ENCODE measurements around the gene UBA52. TPM values are rescaled to one million over a fixed set of nuclear protein-coding genes. Genes with fewer than 3 reads are reported as not detected.
"Not testable (repeated sequence)": the region's sequence is repeated elsewhere in the genome, so short reads cannot be mapped to it uniquely, and the experiment has no call there.

UBA52 gene
- total RNA-seq (917 and 1,142 TPM in 2 replicates), polyA plus RNA-seq (1,018 and 1,460 TPM in 2 replicates), polyA minus RNA-seq (ENCODE audit: low replicate concordance) (3,202 and 3,482 TPM in 2 replicates)
- 1,726 and 2,094 TPM in 2 replicates for polyA plus RNA-seq (2012)

GRCh38 chr19:18571564-18572344, at the start of gene UBA52:
TSS of gene UBA52 (plus strand) at chr19:18571857. CDS start at chr19:18573301, 1,444 bp downstream.
- H3K4me1 ChIP-seq (ENCODE audit: control insufficient read depth, extremely low read depth, insufficient read depth, low read length): peaks cover 8% of the 10 kb centered on the region
- H3K79me2 ChIP-seq (ENCODE audit: control insufficient read depth, insufficient read depth, low read length): peaks cover 24% of the 10 kb centered on the region
- H2AFZ ChIP-seq (ENCODE audit: low read length): peak within 1 kb of the TSS; percentile 38
- H4K20me1 ChIP-seq (ENCODE audit: control insufficient read depth, extremely low read depth, insufficient read depth, low read length): peaks cover 5% of the 10 kb centered on the region
- no peaks in the 10 kb centered on the region for H3K9me3 ChIP-seq (ENCODE audit: control insufficient read depth, insufficient read depth, low read depth, low read length)
- no peak for TF ChIP-seq CTCF (conservative IDR thresholded peaks at IDR 0.05 in 1 of 2, IDR thresholded peaks at IDR 0.05 in 1 of 2; ENCODE audit: low read depth in 1 of 2, low read length in 2 of 2)
- no peak for TF ChIP-seq EZH2 (IDR thresholded peaks at IDR 0.05; ENCODE audit: low read length, missing control alignments)
- H3K27me3 ChIP-seq (ENCODE audit: control insufficient read depth, insufficient read depth, low read length): no peaks in the 10 kb centered on the region
- H3K4me3 ChIP-seq (replicated peaks in 1 of 4; ENCODE audit: control extremely low read depth in 1 of 4, insufficient read depth in 1 of 4, low read depth in 3 of 4, low read length in 4 of 4): peak within 1 kb of the TSS; percentile 86 to 100 (median 96)
- peaks cover 36% of the 10 kb centered on the region for H3K36me3 ChIP-seq (ENCODE audit: control insufficient read depth, insufficient read depth, low read length)
- H3K9ac ChIP-seq (ENCODE audit: insufficient read depth, low read length): peak within 1 kb of the TSS; percentile 91
- H3K27ac ChIP-seq (ENCODE audit: insufficient read depth, low read length): peak within 1 kb of the TSS; percentile 91
- peak within 1 kb of the TSS; percentile 99 for H3K4me2 ChIP-seq (ENCODE audit: extremely low read depth, insufficient read depth, low read length)
- peak; percentile 96 to 97 for DNase-seq (ENCODE audit: low read depth in 2 of 2)

GRCh38 chr19:18522124-18522861, 49.4 kb upstream of the UBA52 start:
- Histone ChIP-seq H4K20me1 (ENCODE audit: control insufficient read depth, extremely low read depth, insufficient read depth, low read length) (no peaks in the 10 kb centered on the region), H3K4me1 (ENCODE audit: control insufficient read depth, extremely low read depth, insufficient read depth, low read length) (peaks cover 3% of the 10 kb centered on the region), H3K4me2 (ENCODE audit: extremely low read depth, insufficient read depth, low read length) (peak overlapping the region; percentile 8), H2AFZ (ENCODE audit: low read length) (peak overlapping the region; percentile 52), H3K79me2 (ENCODE audit: control insufficient read depth, insufficient read depth, low read length) (peaks cover 42% of the 10 kb centered on the region), H3K27me3 (ENCODE audit: control insufficient read depth, insufficient read depth, low read length) (no peaks in the 10 kb centered on the region), H3K9ac (ENCODE audit: insufficient read depth, low read length) (peak overlapping the region; percentile 40), H3K27ac (ENCODE audit: insufficient read depth, low read length) (peak overlapping the region; percentile 100), H3K4me3 (replicated peaks in 1 of 4; ENCODE audit: control extremely low read depth in 1 of 4, insufficient read depth in 1 of 4, low read depth in 3 of 4, low read length in 4 of 4) (peak overlapping the region in 2 of 4 experiments; percentile 17 to 99), H3K36me3 (ENCODE audit: control insufficient read depth, insufficient read depth, low read length) (no peaks in the 10 kb centered on the region), H3K9me3 (ENCODE audit: control insufficient read depth, insufficient read depth, low read depth, low read length) (no peaks in the 10 kb centered on the region)
- no peak for TF ChIP-seq CTCF (conservative IDR thresholded peaks at IDR 0.05 in 1 of 2, IDR thresholded peaks at IDR 0.05 in 1 of 2; ENCODE audit: low read depth in 1 of 2, low read length in 2 of 2)
- TF ChIP-seq EZH2 (IDR thresholded peaks at IDR 0.05; ENCODE audit: low read length, missing control alignments): no peak
- peak; percentile 100 for DNase-seq (ENCODE audit: low read depth in 2 of 2)

GRCh38 chr19:18522862-18523440, 48.7 kb upstream of the UBA52 start:
- peaks cover 36% of the 10 kb centered on the region for H3K79me2 ChIP-seq (ENCODE audit: control insufficient read depth, insufficient read depth, low read length)
- H3K4me2 ChIP-seq (ENCODE audit: extremely low read depth, insufficient read depth, low read length): peak overlapping the region; percentile 8
- peak overlapping the region; percentile 52 for H2AFZ ChIP-seq (ENCODE audit: low read length)
- H3K27me3 ChIP-seq (ENCODE audit: control insufficient read depth, insufficient read depth, low read length); H4K20me1 ChIP-seq (ENCODE audit: control insufficient read depth, extremely low read depth, insufficient read depth, low read length); H3K36me3 ChIP-seq (ENCODE audit: control insufficient read depth, insufficient read depth, low read length); H3K4me1 ChIP-seq (ENCODE audit: control insufficient read depth, extremely low read depth, insufficient read depth, low read length); H3K9me3 ChIP-seq (ENCODE audit: control insufficient read depth, insufficient read depth, low read depth, low read length); H3K9ac ChIP-seq (ENCODE audit: insufficient read depth, low read length); DNase-seq (ENCODE audit: low read depth in 2 of 2): not testable (repeated sequence)
- H3K4me3 ChIP-seq (replicated peaks in 1 of 4; ENCODE audit: control extremely low read depth in 1 of 4, insufficient read depth in 1 of 4, low read depth in 3 of 4, low read length in 4 of 4): peak overlapping the region in 2 of 4 experiments; percentile 17 to 36
- peak overlapping the region; percentile 71 for H3K27ac ChIP-seq (ENCODE audit: insufficient read depth, low read length)

Measured in fibroblast of lung (primary cell).